HG03469 (cell line): ENCODE measurements around the gene KRT3.

ENCODE experiments used
- ATAC-seq: cut with Tn5 transposase; IDR thresholded peaks from one replicate; pipeline ENCODE4 v1.9.1; 2021; ENCODE audit warnings: mild to moderate bottlenecking, moderate library complexity, moderate number of reproducible peaks; ENCODE audit not compliant: unreplicated experiment

Gene KRT3

GRCh38 chr12:52783563-52784316, 12.2 kb downstream of the KRT3 start:
- no peak for ATAC-seq

- ATAC-seq: no peak
Measured at GRCh38 chr12:52782502-52782901, 13.4 kb downstream of the KRT3 start.

GRCh38 chr12:52781399-52782082, 14.4 kb downstream of the KRT3 start:
- ATAC-seq: no peak

GRCh38 chr12:52779914-52780313, 16.0 kb downstream of the KRT3 start:
- no peak for ATAC-seq

GRCh38 chr12:52778833-52779232, 17.1 kb downstream of the KRT3 start:
- ATAC-seq: no peak

- no peak for ATAC-seq
Measured at GRCh38 chr12:52777566-52777965, 18.4 kb downstream of the KRT3 start.

- ATAC-seq: no peak
Measured at GRCh38 chr12:52776913-52777395, 19.0 kb downstream of the KRT3 start, which contains the start of gene KRT76. Gene KRT76 (minus strand): TSS chr12:52777345. CDS start chr12:52777291, 54 bp downstream.

- no peak for ATAC-seq
Measured at GRCh38 chr12:52776435-52776834, 19.5 kb downstream of the KRT3 start.

GRCh38 chr12:52774629-52775250, 21.2 kb downstream of the KRT3 start:
- no peak for ATAC-seq

GRCh38 chr12:52772772-52773171, 23.1 kb downstream of the KRT3 start:
- ATAC-seq: no peak

- ATAC-seq: no peak
Measured at GRCh38 chr12:52772188-52772587, 23.7 kb downstream of the KRT3 start.

GRCh38 chr12:52771505-52771904, 24.4 kb downstream of the KRT3 start:
- ATAC-seq: no peak

GRCh38 chr12:52771088-52771487, 24.8 kb downstream of the KRT3 start:
- ATAC-seq: no peak

GRCh38 chr12:52769946-52770345, 26.0 kb downstream of the KRT3 start:
- no peak for ATAC-seq

- ATAC-seq: no peak
Measured at GRCh38 chr12:52769354-52769753, 26.6 kb downstream of the KRT3 start.

- ATAC-seq: no peak
Measured at GRCh38 chr12:52768479-52769200, 27.3 kb downstream of the KRT3 start.

GRCh38 chr12:52767427-52767826, 28.5 kb downstream of the KRT3 start:
- ATAC-seq: no peak

GRCh38 chr12:52767020-52767379, 28.9 kb downstream of the KRT3 start:
- ATAC-seq: no peak

GRCh38 chr12:52766351-52767019, 29.4 kb downstream of the KRT3 start:
- no peak for ATAC-seq

GRCh38 chr12:52765702-52766101, 30.2 kb downstream of the KRT3 start:
- ATAC-seq: no peak

GRCh38 chr12:52763991-52764390, 31.9 kb downstream of the KRT3 start:
- ATAC-seq: no peak
